ENCODE data around the gene MAGEB2. TPM values are rescaled to one million over a fixed set of nuclear protein-coding genes. Genes with fewer than 3 reads are reported as not detected.

Gene MAGEB2
- total and polyA plus RNA-seq, 2 donors (not counting 3 experiments of a cell fraction or from before 2014, with no cell fraction given) = not detected

GRCh38 chrX:30241724-30242415 lies 26.5 kb downstream of the MAGEB2 start, which contains the start of gene MAGEB4:
Gene MAGEB4, plus strand, starts transcription at chrX:30242000. Its CDS starts 136 bp downstream, at chrX:30242136.
- intact Hi-C loops (cut with micrococcal nuclease) (no loop called here), dilution Hi-C loops (cut with MboI; ENCODE audit: extremely low pct_ligation_motif_present, low sequenced_read_pairs) (no loop called here)
- Histone ChIP-seq H4K20me1 (replicated peaks; ENCODE audit: control insufficient read depth, extremely low read depth, insufficient read depth, low read length) (no peaks in the 10 kb centered on the region), H3K4me1 (ENCODE audit: control insufficient read depth, extremely low read depth, insufficient read depth, low read length) (no peaks in the 10 kb centered on the region), H3K79me2 (ENCODE audit: control insufficient read depth, insufficient read depth, low read length) (no peaks in the 10 kb centered on the region), H3K9ac (replicated peaks; ENCODE audit: extremely low read depth, insufficient read depth, low read length) (no peak within 1 kb of the TSS), H3K36me3 (ENCODE audit: control insufficient read depth in 2 of 2, extremely low read depth in 1 of 2, insufficient read depth in 2 of 2, low read length in 2 of 2) (no peaks in the 10 kb centered on the region), H3K4me3 (replicated peaks in 1 of 3; ENCODE audit: insufficient read depth in 1 of 3, low read depth in 1 of 3, low read length in 3 of 3) (no peak within 1 kb of the TSS), H3K9me1 (replicated peaks; ENCODE audit: control insufficient read depth, extremely low read depth, insufficient read depth, low read length) (no peaks in the 10 kb centered on the region), H2AFZ (ENCODE audit: low read depth, low read length) (no peak within 1 kb of the TSS), H3K27me3 (ENCODE audit: control insufficient read depth in 2 of 2, insufficient read depth in 2 of 2, low read length in 2 of 2) (no peaks in the 10 kb centered on the region), H3K9me3 (replicated peaks; ENCODE audit: control insufficient read depth, insufficient read depth, low read length) (no peaks in the 10 kb centered on the region), H3K4me2 (ENCODE audit: insufficient read depth, low read length) (no peak within 1 kb of the TSS), H3K27ac (ENCODE audit: insufficient read depth, low read depth, low read length) (no peak within 1 kb of the TSS)
- DNase-seq (ENCODE audit: low read depth, low spot score) = no peak
- TF ChIP-seq MYC (IDR thresholded peaks at IDR 0.05; ENCODE audit: low read depth, low read length) (no peak), JUN (IDR thresholded peaks at IDR 0.05; ENCODE audit: borderline replicate concordance, insufficient read depth, insufficient read length, low read depth) (no peak), POLR2A (IDR thresholded peaks at IDR 0.05; ENCODE audit: low read depth, low read length) (no peak), EZH2 (IDR thresholded peaks at IDR 0.05; ENCODE audit: borderline replicate concordance, low read depth, low read length, severe bottlenecking) (no peak)
- POLR2A ChIA-PET = no interaction called here
- FAIRE-seq = no peak
- BruUV-seq (replicated peaks) = no TSS peak
- CTCF ChIA-PET = no interaction called here

GRCh38 chrX:30246769-30247489 lies 31.6 kb downstream of the MAGEB2 start, which contains the start of gene MAGEB1:
Gene MAGEB1, plus strand, starts transcription at chrX:30247146. Its CDS starts 3,348 bp downstream, at chrX:30250494.
- ChIA-PET CTCF (no interaction called here), POLR2A (no interaction called here)
- no peak for DNase-seq (ENCODE audit: low read depth, low spot score)
- TF ChIP-seq MYC (IDR thresholded peaks at IDR 0.05; ENCODE audit: low read depth, low read length) (no peak), JUN (IDR thresholded peaks at IDR 0.05; ENCODE audit: borderline replicate concordance, insufficient read depth, insufficient read length, low read depth) (no peak), GATA2 (IDR thresholded peaks at IDR 0.05; ENCODE audit: insufficient read depth, insufficient read length, low read depth, low read length) (no peak), MAX (IDR thresholded peaks at IDR 0.05; ENCODE audit: insufficient read depth, insufficient read length) (no peak), FOS (IDR thresholded peaks at IDR 0.05; ENCODE audit: borderline replicate concordance, insufficient read depth, low read length) (no peak), POLR2A (IDR thresholded peaks at IDR 0.05; ENCODE audit: low read depth, low read length) (no peak), POLR2AphosphoS5 (IDR thresholded peaks at IDR 0.05; ENCODE audit: insufficient read depth, low read depth, low read length) (no peak), CTCF (IDR thresholded peaks at IDR 0.05; ENCODE audit: extremely low read depth in 1 of 2, insufficient read depth in 1 of 2, low read depth in 1 of 2, low read length in 2 of 2) (no peak), EZH2 (IDR thresholded peaks at IDR 0.05; ENCODE audit: borderline replicate concordance, low read depth, low read length, severe bottlenecking) (no peak)
- no peak within 1 kb of the TSS for H3K27ac ChIP-seq (ENCODE audit: insufficient read depth, low read depth, low read length)
- no peak within 1 kb of the TSS for H2AFZ ChIP-seq (ENCODE audit: low read depth, low read length)
- no peaks in the 10 kb centered on the region for H3K27me3 ChIP-seq (ENCODE audit: control insufficient read depth in 2 of 2, insufficient read depth in 2 of 2, low read length in 2 of 2)
- H3K9me3 ChIP-seq (replicated peaks; ENCODE audit: control insufficient read depth, insufficient read depth, low read length) = no peaks in the 10 kb centered on the region
- dilution Hi-C loops (cut with MboI; ENCODE audit: extremely low pct_ligation_motif_present, low sequenced_read_pairs) = no loop called here
- no peaks in the 10 kb centered on the region for H3K9me1 ChIP-seq (replicated peaks; ENCODE audit: control insufficient read depth, extremely low read depth, insufficient read depth, low read length)
- FAIRE-seq = no peak
- intact Hi-C loops (cut with micrococcal nuclease) = no loop called here
- no peak within 1 kb of the TSS for H3K4me2 ChIP-seq (ENCODE audit: insufficient read depth, low read length)
- H3K4me1 ChIP-seq (ENCODE audit: control insufficient read depth, extremely low read depth, insufficient read depth, low read length) = no peaks in the 10 kb centered on the region
- no peaks in the 10 kb centered on the region for H3K79me2 ChIP-seq (ENCODE audit: control insufficient read depth, insufficient read depth, low read length)
- H4K20me1 ChIP-seq (replicated peaks; ENCODE audit: control insufficient read depth, extremely low read depth, insufficient read depth, low read length) = no peaks in the 10 kb centered on the region
- H3K4me3 ChIP-seq (replicated peaks in 1 of 3; ENCODE audit: insufficient read depth in 1 of 3, low read depth in 1 of 3, low read length in 3 of 3) = no peak within 1 kb of the TSS
- no peak within 1 kb of the TSS for H3K9ac ChIP-seq (replicated peaks; ENCODE audit: extremely low read depth, insufficient read depth, low read length)
- no peaks in the 10 kb centered on the region for H3K36me3 ChIP-seq (ENCODE audit: control insufficient read depth in 2 of 2, extremely low read depth in 1 of 2, insufficient read depth in 2 of 2, low read length in 2 of 2)
- BruUV-seq (replicated peaks) = no TSS peak

Measured in endothelial cell of umbilical vein (primary cell).